GM21723 (cell line): ENCODE data around the gene PSMG3.

Source experiments
- ATAC-seq: cut with Tn5 transposase; IDR thresholded peaks from one replicate; pipeline ENCODE4 v1.9.1; 2021; ENCODE audit warnings: mild to moderate bottlenecking, moderate library complexity; ENCODE audit not compliant: unreplicated experiment

The PSMG3 gene

GRCh38 chr7:1559626-1560590 is 9.9 kb downstream of the PSMG3 start:
- no peak for ATAC-seq

GRCh38 chr7:1558841-1559625 is 10.8 kb downstream of the PSMG3 start:
- ATAC-seq: no peak

GRCh38 chr7:1558181-1558811 is 11.5 kb downstream of the PSMG3 start:
- ATAC-seq: no peak

- no peak for ATAC-seq
Observed at GRCh38 chr7:1557771-1558170, 12.1 kb downstream of the PSMG3 start.

GRCh38 chr7:1557006-1557405 is 12.8 kb downstream of the PSMG3 start:
- no peak for ATAC-seq

GRCh38 chr7:1555813-1556543 is 13.9 kb downstream of the PSMG3 start, which contains the start of gene TMEM184A:
TSS of gene TMEM184A (minus strand) at chr7:1556205. CDS start at chr7:1555484, 721 bp downstream.
- no peak for ATAC-seq

- ATAC-seq: no peak
Observed at GRCh38 chr7:1555046-1555812, 14.6 kb downstream of the PSMG3 start.

GRCh38 chr7:1554333-1555045 is 15.3 kb downstream of the PSMG3 start:
- ATAC-seq: no peak

GRCh38 chr7:1553512-1554210 is 16.2 kb downstream of the PSMG3 start:
- no peak for ATAC-seq

GRCh38 chr7:1552200-1552599 is 17.6 kb downstream of the PSMG3 start:
- no peak for ATAC-seq

GRCh38 chr7:1550846-1551155 is 19.0 kb downstream of the PSMG3 start:
- ATAC-seq: no peak

- ATAC-seq: no peak
Observed at GRCh38 chr7:1550005-1550845, 19.6 kb downstream of the PSMG3 start.

- ATAC-seq: no peak
Observed at GRCh38 chr7:1549357-1550004, 20.4 kb downstream of the PSMG3 start.

- ATAC-seq: no peak
Observed at GRCh38 chr7:1548944-1549343, 20.9 kb downstream of the PSMG3 start.

- no peak for ATAC-seq
Observed at GRCh38 chr7:1548438-1548831, 21.4 kb downstream of the PSMG3 start.

GRCh38 chr7:1547777-1548437 is 21.9 kb downstream of the PSMG3 start:
- no peak for ATAC-seq
